ENCODE measurements around the gene SCFD2. TPM values are rescaled to one million over a fixed set of nuclear protein-coding genes. Genes with fewer than 3 reads are reported as not detected.

SCFD2 gene
- polyA plus RNA-seq, 1 donor from 2014 or later, result 5.0 TPM

DNA sequence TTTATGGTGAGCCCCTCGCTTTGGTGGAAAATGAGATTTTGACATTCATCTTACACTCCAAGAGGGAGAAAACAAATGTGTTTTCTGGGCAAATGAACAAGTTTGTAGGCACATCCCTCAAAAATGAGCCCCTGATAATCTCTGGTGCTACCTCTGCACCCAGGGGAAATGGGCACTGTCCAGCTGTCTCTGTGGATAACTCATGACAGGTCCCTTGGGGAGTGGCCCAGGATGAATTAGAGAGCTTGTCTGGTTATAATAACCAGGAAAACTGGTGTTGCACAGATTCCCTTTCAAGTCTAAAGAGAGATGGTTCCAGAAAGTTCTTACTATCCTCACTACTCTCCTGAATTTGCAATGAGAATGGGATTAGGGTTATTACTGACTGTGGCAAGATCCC lies 496.2 kb downstream of the SCFD2 start:
- Histone ChIP-seq H3K9me3 (ENCODE audit: low read length) (no peaks in the 10 kb centered on the region), H3K27ac (ENCODE audit: low read length) (no peak overlapping the region), H2AFZ (ENCODE audit: low read depth, low read length) (no peak overlapping the region), H3K36me3 (ENCODE audit: insufficient read depth, low read length) (no peaks in the 10 kb centered on the region), H3K27me3 (ENCODE audit: insufficient read depth, low read depth, low read length) (no peaks in the 10 kb centered on the region), H3K9me2 (ENCODE audit: insufficient read depth, low read length) (no peaks in the 10 kb centered on the region), H3K4me3 (ENCODE audit: low read length) (no peak overlapping the region), H4K20me1 (ENCODE audit: insufficient read depth) (no peaks in the 10 kb centered on the region), H3F3A (ENCODE audit: insufficient read depth, low read length, poor library complexity, severe bottlenecking) (no peaks in the 10 kb centered on the region), H3K79me2 (replicated peaks; ENCODE audit: insufficient read depth, low read length) (no peaks in the 10 kb centered on the region), H3K4me2 (ENCODE audit: low read length) (no peak overlapping the region), H3K9ac (ENCODE audit: low read length) (no peak overlapping the region)
- TF ChIP-seq, protein P1, sequence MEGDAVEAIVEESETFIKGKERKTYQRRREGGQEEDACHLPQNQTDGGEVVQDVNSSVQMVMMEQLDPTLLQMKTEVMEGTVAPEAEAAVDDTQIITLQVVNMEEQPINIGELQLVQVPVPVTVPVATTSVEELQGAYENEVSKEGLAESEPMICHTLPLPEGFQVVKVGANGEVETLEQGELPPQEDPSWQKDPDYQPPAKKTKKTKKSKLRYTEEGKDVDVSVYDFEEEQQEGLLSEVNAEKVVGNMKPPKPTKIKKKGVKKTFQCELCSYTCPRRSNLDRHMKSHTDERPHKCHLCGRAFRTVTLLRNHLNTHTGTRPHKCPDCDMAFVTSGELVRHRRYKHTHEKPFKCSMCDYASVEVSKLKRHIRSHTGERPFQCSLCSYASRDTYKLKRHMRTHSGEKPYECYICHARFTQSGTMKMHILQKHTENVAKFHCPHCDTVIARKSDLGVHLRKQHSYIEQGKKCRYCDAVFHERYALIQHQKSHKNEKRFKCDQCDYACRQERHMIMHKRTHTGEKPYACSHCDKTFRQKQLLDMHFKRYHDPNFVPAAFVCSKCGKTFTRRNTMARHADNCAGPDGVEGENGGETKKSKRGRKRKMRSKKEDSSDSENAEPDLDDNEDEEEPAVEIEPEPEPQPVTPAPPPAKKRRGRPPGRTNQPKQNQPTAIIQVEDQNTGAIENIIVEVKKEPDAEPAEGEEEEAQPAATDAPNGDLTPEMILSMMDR (IDR thresholded peaks at IDR 0.05; ENCODE audit: poor library complexity, severe bottlenecking), result no peak
- TF ChIP-seq EP300 (conservative IDR thresholded peaks at IDR 0.05; ENCODE audit: poor library complexity, severe bottlenecking), result no peak
- TF ChIP-seq, protein P2, sequence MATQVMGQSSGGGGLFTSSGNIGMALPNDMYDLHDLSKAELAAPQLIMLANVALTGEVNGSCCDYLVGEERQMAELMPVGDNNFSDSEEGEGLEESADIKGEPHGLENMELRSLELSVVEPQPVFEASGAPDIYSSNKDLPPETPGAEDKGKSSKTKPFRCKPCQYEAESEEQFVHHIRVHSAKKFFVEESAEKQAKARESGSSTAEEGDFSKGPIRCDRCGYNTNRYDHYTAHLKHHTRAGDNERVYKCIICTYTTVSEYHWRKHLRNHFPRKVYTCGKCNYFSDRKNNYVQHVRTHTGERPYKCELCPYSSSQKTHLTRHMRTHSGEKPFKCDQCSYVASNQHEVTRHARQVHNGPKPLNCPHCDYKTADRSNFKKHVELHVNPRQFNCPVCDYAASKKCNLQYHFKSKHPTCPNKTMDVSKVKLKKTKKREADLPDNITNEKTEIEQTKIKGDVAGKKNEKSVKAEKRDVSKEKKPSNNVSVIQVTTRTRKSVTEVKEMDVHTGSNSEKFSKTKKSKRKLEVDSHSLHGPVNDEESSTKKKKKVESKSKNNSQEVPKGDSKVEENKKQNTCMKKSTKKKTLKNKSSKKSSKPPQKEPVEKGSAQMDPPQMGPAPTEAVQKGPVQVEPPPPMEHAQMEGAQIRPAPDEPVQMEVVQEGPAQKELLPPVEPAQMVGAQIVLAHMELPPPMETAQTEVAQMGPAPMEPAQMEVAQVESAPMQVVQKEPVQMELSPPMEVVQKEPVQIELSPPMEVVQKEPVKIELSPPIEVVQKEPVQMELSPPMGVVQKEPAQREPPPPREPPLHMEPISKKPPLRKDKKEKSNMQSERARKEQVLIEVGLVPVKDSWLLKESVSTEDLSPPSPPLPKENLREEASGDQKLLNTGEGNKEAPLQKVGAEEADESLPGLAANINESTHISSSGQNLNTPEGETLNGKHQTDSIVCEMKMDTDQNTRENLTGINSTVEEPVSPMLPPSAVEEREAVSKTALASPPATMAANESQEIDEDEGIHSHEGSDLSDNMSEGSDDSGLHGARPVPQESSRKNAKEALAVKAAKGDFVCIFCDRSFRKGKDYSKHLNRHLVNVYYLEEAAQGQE (IDR thresholded peaks at IDR 0.05; ENCODE audit: borderline replicate concordance), result no peak
- no peak for TF ChIP-seq TAF1 (IDR thresholded peaks at IDR 0.05; ENCODE audit: low read depth)
- TF ChIP-seq RAD21 (conservative IDR thresholded peaks at IDR 0.05), result no peak
- TF ChIP-seq MXI1 (conservative IDR thresholded peaks at IDR 0.05; ENCODE audit: poor library complexity, severe bottlenecking), result no peak
- TF ChIP-seq SMC3 (conservative IDR thresholded peaks at IDR 0.05; ENCODE audit: poor library complexity), result no peak
- no peak for TF ChIP-seq POLR2AphosphoS5 (IDR thresholded peaks at IDR 0.05)
- no peak for TF ChIP-seq EZH2 (IDR thresholded peaks at IDR 0.05; ENCODE audit: borderline replicate concordance, insufficient read depth, low read length, poor library complexity, severe bottlenecking)

DNA sequence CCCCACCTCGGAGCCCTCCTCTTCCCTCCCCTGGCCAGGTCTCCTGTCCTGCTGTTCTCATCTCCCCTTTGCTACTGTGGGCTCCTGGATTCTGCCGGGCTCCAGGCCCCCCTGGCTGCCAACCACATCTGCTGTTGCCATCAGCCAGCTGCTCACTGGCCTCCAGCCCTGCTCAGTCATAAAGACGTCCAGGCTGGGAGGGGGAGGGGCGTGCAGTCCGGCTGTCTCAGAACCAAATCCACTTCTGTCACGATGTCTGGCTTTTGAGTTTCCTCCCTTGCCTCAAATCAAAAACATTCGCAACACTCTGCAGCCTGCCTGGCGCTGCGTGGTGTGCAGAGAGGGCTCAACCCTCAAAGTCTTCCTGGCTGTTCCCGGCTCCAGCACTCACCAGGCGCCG lies 496.7 kb downstream of the SCFD2 start:
- Histone ChIP-seq H3K9me2 (ENCODE audit: insufficient read depth, low read length) (no peaks in the 10 kb centered on the region), H3F3A (ENCODE audit: insufficient read depth, low read length, poor library complexity, severe bottlenecking) (no peaks in the 10 kb centered on the region), H3K27ac (ENCODE audit: low read length) (no peak overlapping the region), H2AFZ (ENCODE audit: low read depth, low read length) (no peak overlapping the region), H3K36me3 (ENCODE audit: insufficient read depth, low read length) (no peaks in the 10 kb centered on the region), H3K9me3 (ENCODE audit: low read length) (no peaks in the 10 kb centered on the region), H3K79me2 (replicated peaks; ENCODE audit: insufficient read depth, low read length) (no peaks in the 10 kb centered on the region), H3K4me2 (ENCODE audit: low read length) (no peak overlapping the region), H4K20me1 (ENCODE audit: insufficient read depth) (no peaks in the 10 kb centered on the region), H3K9ac (ENCODE audit: low read length) (no peak overlapping the region), H3K4me3 (ENCODE audit: low read length) (no peak overlapping the region), H3K27me3 (ENCODE audit: insufficient read depth, low read depth, low read length) (no peaks in the 10 kb centered on the region)
- TF ChIP-seq RAD21 (conservative IDR thresholded peaks at IDR 0.05) (no peak), EZH2 (IDR thresholded peaks at IDR 0.05; ENCODE audit: borderline replicate concordance, insufficient read depth, low read length, poor library complexity, severe bottlenecking) (no peak), POLR2AphosphoS5 (IDR thresholded peaks at IDR 0.05) (no peak), TAF1 (IDR thresholded peaks at IDR 0.05; ENCODE audit: low read depth) (no peak), MXI1 (conservative IDR thresholded peaks at IDR 0.05; ENCODE audit: poor library complexity, severe bottlenecking) (no peak), SMC3 (conservative IDR thresholded peaks at IDR 0.05; ENCODE audit: poor library complexity) (no peak), EP300 (conservative IDR thresholded peaks at IDR 0.05; ENCODE audit: poor library complexity, severe bottlenecking) (no peak)
- TF ChIP-seq, protein P2 (IDR thresholded peaks at IDR 0.05; ENCODE audit: borderline replicate concordance), result no peak
- TF ChIP-seq, protein P1 (IDR thresholded peaks at IDR 0.05; ENCODE audit: poor library complexity, severe bottlenecking), result no peak
